Measurements from ENCODE around the gene TFAP2A. TPM values are rescaled to one million over a fixed set of nuclear protein-coding genes. Genes with fewer than 3 reads are reported as not detected.

The TFAP2A gene
- total RNA-seq, 1 donor from 2014 or later, result 59.6 TPM

GRCh38 chr6:10402648-10403311 is 12.1 kb downstream of the TFAP2A start:
- Mint-ChIP-seq H3K27ac (ENCODE audit: unreplicated experiment) (peak overlapping the region; percentile 89), H3K4me1 (ENCODE audit: unreplicated experiment) (peaks cover 89% of the 10 kb centered on the region), H3K27me3 (ENCODE audit: unreplicated experiment) (no peaks in the 10 kb centered on the region), H3K36me3 (ENCODE audit: unreplicated experiment) (peaks cover 50% of the 10 kb centered on the region), H3K9me3 (ENCODE audit: unreplicated experiment) (no peaks in the 10 kb centered on the region), H3K4me3 (ENCODE audit: unreplicated experiment) (peak overlapping the region; percentile 75)
- no peak for DNase-seq (ENCODE audit: extremely low spot score, unreplicated experiment)
- TF ChIP-seq, protein P1, sequence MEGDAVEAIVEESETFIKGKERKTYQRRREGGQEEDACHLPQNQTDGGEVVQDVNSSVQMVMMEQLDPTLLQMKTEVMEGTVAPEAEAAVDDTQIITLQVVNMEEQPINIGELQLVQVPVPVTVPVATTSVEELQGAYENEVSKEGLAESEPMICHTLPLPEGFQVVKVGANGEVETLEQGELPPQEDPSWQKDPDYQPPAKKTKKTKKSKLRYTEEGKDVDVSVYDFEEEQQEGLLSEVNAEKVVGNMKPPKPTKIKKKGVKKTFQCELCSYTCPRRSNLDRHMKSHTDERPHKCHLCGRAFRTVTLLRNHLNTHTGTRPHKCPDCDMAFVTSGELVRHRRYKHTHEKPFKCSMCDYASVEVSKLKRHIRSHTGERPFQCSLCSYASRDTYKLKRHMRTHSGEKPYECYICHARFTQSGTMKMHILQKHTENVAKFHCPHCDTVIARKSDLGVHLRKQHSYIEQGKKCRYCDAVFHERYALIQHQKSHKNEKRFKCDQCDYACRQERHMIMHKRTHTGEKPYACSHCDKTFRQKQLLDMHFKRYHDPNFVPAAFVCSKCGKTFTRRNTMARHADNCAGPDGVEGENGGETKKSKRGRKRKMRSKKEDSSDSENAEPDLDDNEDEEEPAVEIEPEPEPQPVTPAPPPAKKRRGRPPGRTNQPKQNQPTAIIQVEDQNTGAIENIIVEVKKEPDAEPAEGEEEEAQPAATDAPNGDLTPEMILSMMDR (IDR thresholded peaks at IDR 0.05), result no peak

- Mint-ChIP-seq H3K4me1 (ENCODE audit: unreplicated experiment) (peaks cover 89% of the 10 kb centered on the region), H3K4me3 (ENCODE audit: unreplicated experiment) (peak overlapping the region; percentile 2), H3K36me3 (ENCODE audit: unreplicated experiment) (peaks cover 46% of the 10 kb centered on the region), H3K9me3 (ENCODE audit: unreplicated experiment) (no peaks in the 10 kb centered on the region), H3K27me3 (ENCODE audit: unreplicated experiment) (no peaks in the 10 kb centered on the region), H3K27ac (ENCODE audit: unreplicated experiment) (peak overlapping the region; percentile 89)
- DNase-seq (ENCODE audit: extremely low spot score, unreplicated experiment), result no peak
- TF ChIP-seq, protein P1 (IDR thresholded peaks at IDR 0.05), result no peak
Observed at GRCh38 chr6:10401632-10402223, 13.1 kb downstream of the TFAP2A start.

- peak overlapping the region; percentile 89 for H3K27ac Mint-ChIP-seq (ENCODE audit: unreplicated experiment)
- no peak for DNase-seq (ENCODE audit: extremely low spot score, unreplicated experiment)
- TF ChIP-seq, protein P1 (IDR thresholded peaks at IDR 0.05), result no peak
- no peaks in the 10 kb centered on the region for H3K27me3 Mint-ChIP-seq (ENCODE audit: unreplicated experiment)
- peaks cover 86% of the 10 kb centered on the region for H3K4me1 Mint-ChIP-seq (ENCODE audit: unreplicated experiment)
- H3K9me3 Mint-ChIP-seq (ENCODE audit: unreplicated experiment), result no peaks in the 10 kb centered on the region
- H3K4me3 Mint-ChIP-seq (ENCODE audit: unreplicated experiment), result peak overlapping the region; percentile 34
- peaks cover 43% of the 10 kb centered on the region for H3K36me3 Mint-ChIP-seq (ENCODE audit: unreplicated experiment)
Observed at GRCh38 chr6:10401004-10401536, 13.8 kb downstream of the TFAP2A start.

- TF ChIP-seq, protein P1 (IDR thresholded peaks at IDR 0.05), result no peak
- no peaks in the 10 kb centered on the region for H3K9me3 Mint-ChIP-seq (ENCODE audit: unreplicated experiment)
- peaks cover 86% of the 10 kb centered on the region for H3K4me1 Mint-ChIP-seq (ENCODE audit: unreplicated experiment)
- peak overlapping the region; percentile 89 for H3K27ac Mint-ChIP-seq (ENCODE audit: unreplicated experiment)
- DNase-seq (ENCODE audit: extremely low spot score, unreplicated experiment), result no peak
- peak overlapping the region; percentile 34 for H3K4me3 Mint-ChIP-seq (ENCODE audit: unreplicated experiment)
- H3K36me3 Mint-ChIP-seq (ENCODE audit: unreplicated experiment), result peaks cover 39% of the 10 kb centered on the region
- no peaks in the 10 kb centered on the region for H3K27me3 Mint-ChIP-seq (ENCODE audit: unreplicated experiment)
Observed at GRCh38 chr6:10400330-10400729, 14.5 kb downstream of the TFAP2A start.

GRCh38 chr6:10399451-10399850 is 15.4 kb downstream of the TFAP2A start:
- H3K4me3 Mint-ChIP-seq (ENCODE audit: unreplicated experiment), result peak overlapping the region; percentile 57
- no peaks in the 10 kb centered on the region for H3K9me3 Mint-ChIP-seq (ENCODE audit: unreplicated experiment)
- DNase-seq (ENCODE audit: extremely low spot score, unreplicated experiment), result no peak
- peaks cover 88% of the 10 kb centered on the region for H3K4me1 Mint-ChIP-seq (ENCODE audit: unreplicated experiment)
- TF ChIP-seq, protein P1 (IDR thresholded peaks at IDR 0.05), result no peak
- H3K27me3 Mint-ChIP-seq (ENCODE audit: unreplicated experiment), result no peaks in the 10 kb centered on the region
- H3K27ac Mint-ChIP-seq (ENCODE audit: unreplicated experiment), result peak overlapping the region; percentile 89
- H3K36me3 Mint-ChIP-seq (ENCODE audit: unreplicated experiment), result peaks cover 39% of the 10 kb centered on the region
